ENCODE measurements around the gene SH2D3A. TPM values are rescaled to one million over a fixed set of nuclear protein-coding genes. Genes with fewer than 3 reads are reported as not detected.
"Not testable (repeated sequence)": the region's sequence is repeated elsewhere in the genome, so short reads cannot be mapped to it uniquely, and the experiment has no call there.

SH2D3A gene
- polyA plus RNA-seq, 3 donors from 2014 or later = 7.4 to 13.6 (median 7.7) TPM

DNA sequence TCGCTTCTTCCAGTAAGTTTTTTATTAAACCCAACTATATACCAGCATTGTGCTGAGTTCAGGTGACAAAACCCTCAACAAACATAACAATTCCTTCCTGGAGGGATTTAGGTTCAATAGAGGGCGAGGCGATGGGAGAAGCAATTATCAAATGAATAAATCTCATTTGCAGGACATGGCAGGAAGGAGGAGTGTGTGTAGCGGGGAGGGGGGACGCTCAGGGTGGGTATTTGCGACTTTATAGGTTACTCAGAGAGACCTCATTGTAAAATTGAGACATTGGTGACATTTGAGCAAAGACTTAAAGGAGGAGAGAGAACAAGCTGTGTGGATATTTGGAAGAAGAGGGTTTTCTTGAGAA, 50.6 kb downstream of the SH2D3A start:
- no peaks in the 10 kb centered on the region for H3K36me3 Mint-ChIP-seq
- H3K9me3 Mint-ChIP-seq = no peaks in the 10 kb centered on the region
- H3K4me1 Mint-ChIP-seq = peaks cover 9 to 10% of the 10 kb centered on the region in 2 donors
- no peak overlapping the region for H3K27ac Mint-ChIP-seq
- H3K27me3 Mint-ChIP-seq (ENCODE audit: low read depth in 3 of 3) = peaks cover 1 to 8% (median 2%) of the 10 kb centered on the region in 3 donors
- DNase-seq = no peak
- no peak overlapping the region for H3K4me3 Mint-ChIP-seq

DNA sequence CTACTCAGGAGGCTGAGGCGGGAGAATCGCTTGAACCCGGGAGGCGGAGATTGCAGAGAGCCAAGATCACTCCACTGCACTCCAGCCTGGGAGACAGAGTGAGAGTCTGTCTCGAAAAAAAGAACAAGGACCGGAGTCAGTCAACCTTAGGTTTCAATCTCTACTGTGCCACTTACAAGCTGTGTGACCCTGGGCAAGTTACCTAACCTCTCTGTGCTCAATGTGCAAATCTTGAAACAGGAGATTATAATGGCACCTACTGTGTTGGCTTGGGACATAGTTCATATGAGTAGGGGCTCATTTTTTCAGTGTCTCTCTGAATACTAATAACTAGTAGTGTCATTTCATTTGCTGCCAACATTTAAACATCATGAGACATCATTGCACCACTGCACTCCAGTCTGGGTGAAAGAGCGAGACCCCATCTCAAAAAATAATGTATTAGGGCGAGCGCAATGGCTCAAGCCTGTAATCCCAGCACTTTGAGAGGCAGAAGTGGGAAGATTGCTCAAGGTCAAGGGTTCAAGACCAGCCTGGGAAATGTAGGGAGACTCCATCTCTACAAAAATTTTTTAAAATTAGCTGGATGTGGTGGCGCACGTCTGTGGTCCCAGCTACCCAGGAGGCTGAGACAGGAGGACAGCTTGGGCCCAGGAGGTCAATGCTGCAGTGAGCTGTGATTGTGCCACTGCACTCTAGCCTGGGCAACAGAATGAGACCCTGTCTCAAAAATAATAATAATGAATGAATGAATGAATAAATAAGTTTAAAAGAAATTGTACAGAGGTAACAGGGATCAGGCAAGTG, 52.3 kb downstream of the SH2D3A start:
- Mint-ChIP-seq H3K27ac (peak overlapping the region in 1 of 6 donors; percentile 45), H3K4me3 (no peak overlapping the region), H3K36me3 (no peaks in the 10 kb centered on the region), H3K27me3 (ENCODE audit: low read depth in 3 of 3) (peaks cover 2 to 6% (median 6%) of the 10 kb centered on the region in 3 donors), H3K4me1 (peaks cover 20 to 22% of the 10 kb centered on the region in 2 donors), H3K9me3 (peaks cover 0 to 1% (median 0%) of the 10 kb centered on the region in 6 donors)
- DNase-seq = no peak

DNA sequence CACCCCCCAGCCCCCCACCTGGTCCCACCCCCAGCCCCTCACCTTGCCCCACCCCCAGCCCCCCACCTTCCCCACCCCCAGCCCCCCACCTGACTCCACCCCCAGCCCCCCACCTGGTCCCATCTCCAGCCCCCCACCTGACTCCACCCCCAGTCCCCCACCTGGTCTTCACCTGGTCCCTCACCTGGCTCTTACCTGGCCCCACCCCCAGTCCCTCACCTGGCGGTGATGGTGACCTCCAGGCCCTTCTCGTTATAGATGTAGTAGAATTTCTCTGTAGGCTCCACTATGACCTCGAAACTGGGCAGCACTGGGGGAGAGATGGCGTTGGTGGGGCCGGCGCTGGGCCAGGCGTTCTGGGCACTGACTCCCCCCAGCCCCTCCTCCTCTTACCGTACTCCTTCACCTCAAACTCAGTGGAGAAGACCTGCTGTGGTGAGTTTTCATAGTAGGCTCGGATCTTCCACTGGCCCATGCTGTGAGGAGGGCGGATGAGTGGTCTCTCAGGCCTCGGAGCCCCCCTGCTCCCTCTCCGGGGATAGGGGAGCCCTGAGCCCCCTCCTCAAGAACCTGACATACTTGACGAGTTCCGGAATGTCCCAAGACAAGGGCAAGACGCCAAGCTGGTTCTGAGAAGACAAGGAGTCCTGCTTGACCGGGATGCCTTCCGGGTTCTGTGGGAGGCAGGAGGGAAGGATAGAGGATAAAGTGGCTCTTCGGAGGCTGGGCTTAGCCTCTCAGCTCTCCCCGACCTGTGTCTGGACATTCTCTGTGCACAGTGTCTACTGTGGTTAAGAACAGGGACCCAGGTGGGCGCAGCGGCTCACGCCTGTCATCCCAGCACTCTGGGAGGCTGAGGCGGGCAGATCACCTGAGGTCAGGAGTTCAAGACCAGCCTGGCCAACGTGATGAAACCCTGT, 53.2 kb downstream of the SH2D3A start:
- peaks cover 22 to 25% of the 10 kb centered on the region in 2 donors for H3K4me1 Mint-ChIP-seq
- H3K36me3 Mint-ChIP-seq = no peaks in the 10 kb centered on the region
- H3K9me3 Mint-ChIP-seq = peaks cover 0 to 1% (median 0%) of the 10 kb centered on the region in 6 donors
- no peak overlapping the region for H3K27ac Mint-ChIP-seq
- DNase-seq = no peak
- H3K4me3 Mint-ChIP-seq = no peak overlapping the region
- H3K27me3 Mint-ChIP-seq (ENCODE audit: low read depth in 3 of 3) = peaks cover 2 to 5% (median 5%) of the 10 kb centered on the region in 3 donors

DNA sequence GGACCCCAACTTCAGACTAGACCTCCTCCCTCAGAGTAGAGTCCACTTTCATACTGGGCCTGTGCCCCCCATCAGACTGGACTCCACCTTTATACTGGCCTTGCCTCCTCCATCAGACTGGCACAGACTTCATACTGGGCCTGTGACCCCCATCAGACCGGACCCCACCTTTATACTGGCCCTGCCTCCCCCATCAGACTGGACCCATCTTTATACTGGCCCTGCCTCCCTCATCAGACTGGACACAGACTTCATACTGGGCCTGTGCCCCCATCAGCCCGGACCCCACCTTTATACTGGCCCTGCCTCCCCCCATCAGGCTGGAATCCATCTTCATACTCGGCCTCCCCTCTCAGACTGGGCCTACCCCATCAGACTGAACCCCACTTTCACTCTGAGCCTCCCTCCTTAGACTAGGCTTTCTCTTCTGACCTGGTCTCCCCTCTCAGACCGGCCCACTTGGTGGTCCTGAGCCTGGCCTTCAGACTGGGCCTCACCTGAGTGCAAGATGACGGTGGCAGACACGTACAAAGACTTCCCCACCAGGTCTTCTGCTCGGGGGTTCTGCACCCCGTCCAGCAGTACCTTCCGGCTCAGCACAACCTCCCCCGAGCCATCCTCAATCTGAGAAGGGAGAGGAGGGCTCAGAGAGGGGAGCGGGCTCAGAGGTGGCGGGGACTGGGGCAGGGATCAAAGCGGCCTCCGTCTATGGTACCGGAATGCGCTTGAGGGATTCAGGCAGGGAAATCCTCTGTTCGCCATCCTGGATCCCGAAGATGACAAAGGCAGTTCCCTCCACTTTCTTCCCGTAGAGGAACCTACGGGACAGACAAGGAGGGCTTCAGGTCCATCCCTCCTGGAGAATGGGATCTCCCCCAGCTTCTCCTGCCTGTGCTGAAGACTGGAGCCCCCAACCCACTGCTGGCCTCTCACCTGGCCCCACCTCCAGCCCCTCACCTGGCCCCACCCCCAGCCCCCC, 54.3 kb downstream of the SH2D3A start:
- H3K4me1 Mint-ChIP-seq = peaks cover 22 to 27% of the 10 kb centered on the region in 2 donors
- peaks cover 0 to 1% (median 0%) of the 10 kb centered on the region in 6 donors for H3K9me3 Mint-ChIP-seq
- no peak overlapping the region for H3K27ac Mint-ChIP-seq
- peaks cover 2 to 8% (median 2%) of the 10 kb centered on the region in 3 donors for H3K27me3 Mint-ChIP-seq (ENCODE audit: low read depth in 3 of 3)
- H3K36me3 Mint-ChIP-seq = no peaks in the 10 kb centered on the region
- DNase-seq = no peak
- no peak overlapping the region for H3K4me3 Mint-ChIP-seq

DNA sequence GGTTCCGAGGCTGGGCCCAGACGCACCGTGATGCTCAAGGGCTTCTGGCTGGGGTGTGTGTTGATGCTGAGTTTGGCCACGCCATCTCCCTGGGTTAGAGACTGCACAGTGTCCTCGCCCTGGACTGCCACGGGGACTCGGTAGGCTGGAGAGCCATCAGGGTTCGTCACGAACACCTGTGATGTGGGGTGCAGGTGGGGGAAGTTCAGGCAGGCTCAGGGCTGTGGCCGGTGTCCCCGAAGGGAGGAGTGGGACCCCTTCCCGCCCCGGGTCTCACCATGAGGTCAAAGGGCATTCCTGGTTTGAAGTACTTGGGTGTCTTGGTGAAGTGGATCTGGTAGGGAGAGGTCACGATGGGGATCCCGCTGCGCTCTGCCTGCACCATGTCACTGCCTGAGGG, 55.0 kb downstream of the SH2D3A start:
- H3K4me1 Mint-ChIP-seq = peaks cover 16 to 20% of the 10 kb centered on the region in 2 donors
- DNase-seq = no peak
- peaks cover 0 to 8% (median 0%) of the 10 kb centered on the region in 3 donors for H3K27me3 Mint-ChIP-seq (ENCODE audit: low read depth in 3 of 3)
- peaks cover 0 to 1% (median 0%) of the 10 kb centered on the region in 6 donors for H3K9me3 Mint-ChIP-seq
- no peak overlapping the region for H3K4me3 Mint-ChIP-seq
- H3K27ac Mint-ChIP-seq = no peak overlapping the region
- H3K36me3 Mint-ChIP-seq = no peaks in the 10 kb centered on the region

DNA sequence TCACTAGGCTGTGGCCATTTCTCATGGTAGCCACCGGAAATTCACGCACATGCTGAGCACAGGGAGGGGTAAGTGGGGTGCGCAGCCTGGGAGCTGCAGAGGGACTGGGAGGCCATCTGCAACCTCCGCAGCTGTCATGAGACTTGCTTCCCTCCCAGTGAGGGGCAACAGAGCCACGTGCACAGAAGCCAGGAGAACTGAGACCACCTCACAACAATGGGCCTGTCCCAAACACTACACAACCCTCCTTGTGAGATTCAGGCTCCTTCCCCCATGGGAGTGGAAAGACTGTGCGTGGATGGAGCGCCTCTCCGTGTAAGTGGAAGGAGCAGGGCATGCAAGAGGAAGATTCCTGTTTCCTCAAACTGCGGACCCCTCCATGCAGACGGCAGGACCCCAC, 55.6 kb downstream of the SH2D3A start:
- peaks cover 14 to 19% of the 10 kb centered on the region in 2 donors for H3K4me1 Mint-ChIP-seq
- H3K36me3 Mint-ChIP-seq = no peaks in the 10 kb centered on the region
- no peak for DNase-seq
- H3K9me3 Mint-ChIP-seq = peaks cover 0 to 1% (median 0%) of the 10 kb centered on the region in 6 donors
- no peak overlapping the region for H3K4me3 Mint-ChIP-seq
- peaks cover 0 to 8% (median 0%) of the 10 kb centered on the region in 3 donors for H3K27me3 Mint-ChIP-seq (ENCODE audit: low read depth in 3 of 3)
- no peak overlapping the region for H3K27ac Mint-ChIP-seq

DNA sequence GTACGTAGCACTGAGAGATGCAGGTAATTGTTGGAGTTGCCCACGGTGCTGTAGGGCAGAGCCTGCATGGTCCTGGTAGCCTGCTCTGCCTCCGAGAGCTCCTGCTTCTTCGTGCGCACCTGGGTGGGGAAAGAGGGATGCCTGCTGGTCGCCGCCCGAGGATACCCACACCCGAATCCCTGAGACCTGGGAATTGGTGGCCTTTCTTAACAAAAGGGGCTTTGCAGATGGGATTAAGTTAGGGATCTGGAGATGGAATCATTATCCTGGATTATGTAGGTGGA, 56.2 kb downstream of the SH2D3A start:
- H3K4me3 Mint-ChIP-seq = no peak overlapping the region
- H3K9me3 Mint-ChIP-seq = peaks cover 0 to 1% (median 0%) of the 10 kb centered on the region in 6 donors
- H3K27ac Mint-ChIP-seq = no peak overlapping the region
- peaks cover 14 to 19% of the 10 kb centered on the region in 2 donors for H3K4me1 Mint-ChIP-seq
- no peak for DNase-seq
- peaks cover 0 to 8% (median 0%) of the 10 kb centered on the region in 3 donors for H3K27me3 Mint-ChIP-seq (ENCODE audit: low read depth in 3 of 3)
- H3K36me3 Mint-ChIP-seq = no peaks in the 10 kb centered on the region

DNA sequence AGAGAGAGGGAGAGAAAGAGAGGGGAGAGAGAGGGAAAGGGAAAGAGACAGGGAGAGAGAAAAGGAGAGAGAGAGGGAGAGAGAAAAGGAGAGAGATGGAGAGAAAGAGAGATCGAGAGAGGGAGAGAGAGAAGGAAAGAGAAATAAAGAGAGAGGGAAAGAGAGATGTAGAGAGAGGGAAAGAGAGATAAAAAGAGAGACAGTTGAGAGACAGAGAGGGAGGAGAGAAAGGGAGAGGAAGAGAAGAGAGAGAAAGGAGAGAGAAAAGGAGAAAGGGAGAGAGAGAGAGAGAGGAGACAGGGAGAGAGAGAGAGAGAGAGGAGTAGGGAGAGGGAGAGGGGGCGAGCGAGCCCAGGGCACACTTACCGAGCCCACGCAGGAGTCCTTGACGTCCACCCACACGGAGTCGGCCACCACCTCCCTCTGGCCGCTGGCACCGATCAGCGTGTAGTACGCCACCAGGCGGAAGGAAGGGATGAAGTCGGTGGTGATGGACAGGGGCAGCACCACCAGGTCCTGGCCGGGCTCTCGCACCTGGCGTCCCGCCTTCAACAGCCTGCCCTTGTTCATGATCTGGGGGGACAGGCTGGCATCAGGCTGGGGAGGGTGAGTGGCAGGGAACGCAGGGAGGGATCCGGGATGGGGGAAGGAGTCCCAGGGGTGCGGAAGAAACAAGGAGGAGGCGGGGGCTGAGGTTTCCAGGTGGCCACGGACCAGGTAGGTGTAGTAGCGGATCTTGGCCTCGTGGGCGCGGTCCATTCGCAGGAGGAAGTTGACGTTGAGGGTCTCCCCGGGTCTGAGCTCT, 56.8 kb downstream of the SH2D3A start:
- Mint-ChIP-seq H3K4me1 (peaks cover 14 to 19% of the 10 kb centered on the region in 2 donors), H3K27ac (peak overlapping the region in 1 of 6 donors; percentile 66), H3K36me3 (no peaks in the 10 kb centered on the region), H3K27me3 (ENCODE audit: low read depth in 3 of 3) (peaks cover 0 to 8% (median 0%) of the 10 kb centered on the region in 3 donors), H3K4me3 (peak overlapping the region in 4 of 5 donors; percentile 19 to 63 (median 32)), H3K9me3 (peaks cover 0 to 1% (median 0%) of the 10 kb centered on the region in 6 donors)
- peak in 2 of 3 donors; percentile 17 to 24 for DNase-seq

DNA sequence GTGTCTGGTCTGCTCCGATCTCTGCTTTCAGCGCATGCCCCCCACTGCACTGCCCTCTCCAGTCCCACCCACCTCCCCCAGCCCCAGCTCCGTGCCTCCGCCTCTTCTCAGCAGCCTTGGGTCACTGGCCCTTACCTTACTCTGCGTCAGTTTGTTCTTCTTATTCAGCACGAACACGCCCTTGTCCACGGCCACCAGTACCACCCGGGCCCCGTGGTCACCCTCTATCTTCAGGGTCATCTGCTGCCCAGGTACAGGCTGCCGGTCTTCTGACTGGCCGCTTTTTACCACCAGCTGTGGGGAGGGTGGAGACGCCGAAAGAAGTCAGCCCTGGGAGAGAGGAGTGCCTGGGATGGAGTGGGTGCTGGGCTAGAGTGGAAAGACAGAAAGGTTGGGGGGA, 57.7 kb downstream of the SH2D3A start:
- no peak for DNase-seq
- peak overlapping the region in 1 of 5 donors; percentile 23 for H3K4me3 Mint-ChIP-seq
- H3K36me3 Mint-ChIP-seq = no peaks in the 10 kb centered on the region
- peaks cover 0 to 1% (median 0%) of the 10 kb centered on the region in 6 donors for H3K9me3 Mint-ChIP-seq
- H3K27me3 Mint-ChIP-seq (ENCODE audit: low read depth in 3 of 3) = peaks cover 0 to 8% (median 0%) of the 10 kb centered on the region in 3 donors
- peaks cover 14 to 19% of the 10 kb centered on the region in 2 donors for H3K4me1 Mint-ChIP-seq
- H3K27ac Mint-ChIP-seq = no peak overlapping the region

DNA sequence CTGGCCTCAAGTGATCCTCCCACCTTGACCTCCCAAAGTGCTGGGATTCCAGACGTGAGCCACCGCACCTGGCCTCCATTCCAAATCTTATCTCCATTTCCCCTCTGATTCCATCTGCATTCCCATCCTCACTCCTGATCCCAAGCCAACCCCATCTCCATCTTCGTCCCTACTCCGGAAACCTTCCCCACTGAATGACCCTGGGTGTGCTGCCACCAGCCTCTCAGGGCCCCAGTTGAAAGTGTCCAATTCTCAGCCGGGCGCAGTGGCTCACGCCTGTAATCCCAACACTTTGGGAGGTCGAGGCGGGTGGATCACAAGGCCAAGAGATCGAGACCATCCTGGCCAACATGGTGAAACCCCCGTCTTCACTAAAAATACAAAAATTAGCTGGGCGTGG, 58.3 kb downstream of the SH2D3A start:
- H3K36me3 Mint-ChIP-seq; H3K27me3 Mint-ChIP-seq (ENCODE audit: low read depth in 3 of 3); H3K27ac Mint-ChIP-seq; DNase-seq; H3K4me3 Mint-ChIP-seq; H3K9me3 Mint-ChIP-seq: not testable (repeated sequence)
- H3K4me1 Mint-ChIP-seq = peaks cover 14 to 19% of the 10 kb centered on the region in 2 donors

DNA sequence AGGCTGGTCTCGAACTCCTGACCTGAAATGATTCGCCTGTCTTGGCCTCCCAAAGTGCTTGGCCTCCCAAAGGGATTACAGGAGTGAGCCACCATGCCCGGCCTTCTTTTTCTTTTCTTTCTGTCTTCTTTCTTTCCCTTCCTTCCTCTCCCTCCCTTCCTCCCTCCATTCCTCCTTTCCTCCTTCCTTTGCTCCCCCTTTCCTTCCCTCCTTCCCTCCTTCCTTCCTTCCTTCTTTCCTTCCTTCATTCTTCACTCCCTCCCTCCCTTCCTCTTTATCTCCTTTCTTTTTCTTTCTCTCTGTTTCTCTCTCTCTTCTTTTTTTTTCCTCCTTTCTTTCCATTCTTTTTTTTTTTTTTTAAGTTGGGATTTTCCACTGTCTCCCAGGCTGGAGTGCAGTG, 58.9 kb downstream of the SH2D3A start:
- Mint-ChIP-seq H3K4me3 (no peak overlapping the region), H3K9me3 (peaks cover 0 to 1% (median 0%) of the 10 kb centered on the region in 6 donors), H3K27me3 (ENCODE audit: low read depth in 3 of 3) (peaks cover 0 to 8% (median 0%) of the 10 kb centered on the region in 3 donors), H3K36me3 (no peaks in the 10 kb centered on the region), H3K4me1 (peaks cover 14 to 19% of the 10 kb centered on the region in 2 donors), H3K27ac (no peak overlapping the region)
- no peak for DNase-seq

DNA sequence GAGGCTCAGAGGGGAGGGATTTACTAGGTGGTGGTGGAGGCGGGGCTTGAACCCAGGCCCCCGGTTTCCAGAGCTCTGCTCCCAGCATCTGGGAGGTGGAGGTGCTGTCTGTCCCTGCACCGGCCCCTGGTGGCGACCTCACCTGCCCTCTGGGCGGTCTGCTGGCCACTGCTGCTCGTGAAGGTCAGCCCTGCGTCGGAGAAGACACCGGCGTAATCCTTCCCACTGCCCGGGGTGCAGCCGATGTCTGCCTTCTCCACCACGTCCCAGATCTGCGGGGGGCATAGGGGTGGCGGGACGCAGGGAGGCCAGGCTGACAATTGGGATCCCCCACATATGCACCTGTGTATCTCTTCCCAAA, 59.6 kb downstream of the SH2D3A start:
- H3K36me3 Mint-ChIP-seq = no peaks in the 10 kb centered on the region
- no peak for DNase-seq
- H3K27ac Mint-ChIP-seq = no peak overlapping the region
- H3K4me1 Mint-ChIP-seq = peaks cover 14 to 19% of the 10 kb centered on the region in 2 donors
- peaks cover 0 to 8% (median 0%) of the 10 kb centered on the region in 3 donors for H3K27me3 Mint-ChIP-seq (ENCODE audit: low read depth in 3 of 3)
- peaks cover 0 to 1% (median 0%) of the 10 kb centered on the region in 6 donors for H3K9me3 Mint-ChIP-seq
- H3K4me3 Mint-ChIP-seq = no peak overlapping the region
